Choroid plexus epithelial cell (primary cell): ENCODE measurements around the gene DDO.
A peak's percentile ranks its signal among the peaks of the same experiment; 100 is the strongest.

Experiments used
- DNase-seq: peaks from one replicate; pipeline ENCODE4 v3.0.0-alpha.2; 2010; ENCODE audit warnings: low read depth
- H3K4me3 ChIP-seq: 2 replicates; pipeline ENCODE4 v1.5.1; 2011; ENCODE audit warnings: low read depth, mild to moderate bottlenecking, control low read depth, low read length, moderate library complexity
- TF ChIP-seq, protein P1 (sequence below): conservative IDR thresholded peaks from 2 replicates; pipeline ENCODE4 v1.5.1; 2011; ENCODE audit warnings: low read depth, mild to moderate bottlenecking, control low read depth, inconsistent platforms, low read length, moderate library complexity

Gene DDO

DNA sequence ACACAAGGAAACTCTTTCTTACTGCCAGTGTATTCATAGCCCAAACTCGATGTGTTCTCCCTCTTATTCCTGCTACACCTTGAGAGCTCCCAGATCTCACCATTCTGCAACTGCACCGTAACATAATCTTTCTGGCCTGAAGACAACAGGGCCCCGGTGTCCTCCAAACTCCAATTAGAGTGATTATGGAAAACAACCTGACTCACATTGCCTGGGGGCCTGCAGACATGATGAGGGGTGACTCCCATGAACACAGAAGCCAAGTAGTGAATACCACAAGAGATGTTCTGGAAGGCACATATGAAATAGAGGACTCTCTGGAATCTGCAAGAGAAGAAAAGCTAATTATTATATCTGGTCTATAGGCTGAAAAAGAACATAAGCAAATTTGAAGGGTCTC, 41.3 kb upstream of the DDO start:
- no peak for DNase-seq
- no peak overlapping the region for H3K4me3 ChIP-seq
- TF ChIP-seq, protein P1, sequence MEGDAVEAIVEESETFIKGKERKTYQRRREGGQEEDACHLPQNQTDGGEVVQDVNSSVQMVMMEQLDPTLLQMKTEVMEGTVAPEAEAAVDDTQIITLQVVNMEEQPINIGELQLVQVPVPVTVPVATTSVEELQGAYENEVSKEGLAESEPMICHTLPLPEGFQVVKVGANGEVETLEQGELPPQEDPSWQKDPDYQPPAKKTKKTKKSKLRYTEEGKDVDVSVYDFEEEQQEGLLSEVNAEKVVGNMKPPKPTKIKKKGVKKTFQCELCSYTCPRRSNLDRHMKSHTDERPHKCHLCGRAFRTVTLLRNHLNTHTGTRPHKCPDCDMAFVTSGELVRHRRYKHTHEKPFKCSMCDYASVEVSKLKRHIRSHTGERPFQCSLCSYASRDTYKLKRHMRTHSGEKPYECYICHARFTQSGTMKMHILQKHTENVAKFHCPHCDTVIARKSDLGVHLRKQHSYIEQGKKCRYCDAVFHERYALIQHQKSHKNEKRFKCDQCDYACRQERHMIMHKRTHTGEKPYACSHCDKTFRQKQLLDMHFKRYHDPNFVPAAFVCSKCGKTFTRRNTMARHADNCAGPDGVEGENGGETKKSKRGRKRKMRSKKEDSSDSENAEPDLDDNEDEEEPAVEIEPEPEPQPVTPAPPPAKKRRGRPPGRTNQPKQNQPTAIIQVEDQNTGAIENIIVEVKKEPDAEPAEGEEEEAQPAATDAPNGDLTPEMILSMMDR: no peak

- no peak overlapping the region for H3K4me3 ChIP-seq
- peak; percentile 4 for DNase-seq
- TF ChIP-seq, protein P1: no peak
Observed at GRCh38 chr6:110449541-110449895, 34.1 kb upstream of the DDO start.

DNA sequence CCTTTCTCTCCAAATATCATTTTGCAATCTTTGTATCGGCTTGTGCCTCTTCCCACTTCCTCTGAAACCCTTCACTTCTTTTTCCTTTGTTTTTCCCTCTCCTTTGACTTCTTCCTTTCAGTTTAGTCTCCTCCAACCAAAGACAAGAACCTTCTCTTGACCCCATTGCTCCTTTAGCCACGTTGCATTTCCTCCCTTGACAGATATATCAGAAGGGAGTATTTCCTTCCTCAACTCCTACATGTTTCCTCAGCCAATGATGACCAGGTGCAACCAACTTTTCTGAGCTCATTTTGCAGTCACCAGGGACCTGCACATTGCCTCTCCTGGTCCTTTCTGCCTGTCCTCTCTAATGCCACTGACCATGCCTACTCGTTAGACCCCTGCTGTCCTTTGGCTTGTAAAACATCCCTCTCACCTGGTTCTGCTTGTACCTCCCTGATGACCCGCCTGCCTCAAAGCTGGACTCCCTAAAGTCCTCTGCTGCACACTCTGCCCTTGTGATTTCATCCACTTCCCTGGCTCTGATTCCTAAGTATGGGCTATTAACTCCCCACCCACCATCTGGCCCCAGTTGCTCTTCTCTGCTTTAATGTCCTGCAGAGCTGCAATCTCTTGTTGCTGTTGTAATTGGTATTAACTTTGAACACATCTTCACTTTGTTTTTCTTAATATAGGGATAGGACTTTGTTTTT, 33.6 kb upstream of the DDO start:
- DNase-seq: no peak
- TF ChIP-seq, protein P1: no peak
- no peak overlapping the region for H3K4me3 ChIP-seq

GRCh38 chr6:110447761-110448160, 32.4 kb upstream of the DDO start:
- TF ChIP-seq, protein P1: no peak
- no peak overlapping the region for H3K4me3 ChIP-seq
- no peak for DNase-seq

DNA sequence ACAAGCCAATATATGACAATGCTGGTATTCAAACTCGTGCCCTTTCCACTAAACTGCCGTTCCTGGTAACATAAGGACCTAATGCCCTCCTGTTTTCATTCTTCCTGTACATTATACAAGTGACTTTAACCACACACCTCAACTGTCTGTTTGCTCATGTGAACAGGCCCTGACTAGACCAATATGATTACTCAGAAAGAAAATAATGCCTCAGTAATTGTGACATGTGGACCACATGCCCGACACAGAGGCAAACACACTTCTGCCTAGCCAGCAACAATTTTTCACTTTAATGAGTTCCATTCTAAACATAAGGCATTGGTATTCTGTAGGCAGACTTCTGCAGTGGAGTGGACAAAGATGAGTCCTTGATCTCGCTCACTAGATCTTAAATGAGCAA, 31.0 kb upstream of the DDO start:
- DNase-seq: no peak
- TF ChIP-seq, protein P1: no peak
- H3K4me3 ChIP-seq: no peak overlapping the region

DNA sequence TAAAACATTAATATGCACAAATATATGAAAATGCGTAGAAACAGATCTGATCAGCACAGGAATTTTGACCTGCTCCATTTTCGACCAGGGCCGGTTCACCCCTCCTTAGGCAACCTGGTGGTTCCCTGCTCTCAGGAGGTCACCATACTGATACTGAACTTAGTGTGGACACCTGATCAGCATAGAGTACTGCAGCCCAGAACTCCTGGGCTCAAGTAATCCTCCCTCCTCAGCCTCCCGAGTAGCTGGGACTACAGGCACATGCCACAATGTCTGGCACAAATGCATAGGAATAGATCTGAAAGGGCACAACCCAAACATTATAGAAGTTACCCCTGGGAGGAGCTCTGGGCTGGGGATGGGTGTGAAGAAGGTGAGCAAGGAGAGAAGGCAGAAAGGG, 24.7 kb upstream of the DDO start:
- H3K4me3 ChIP-seq: no peak overlapping the region
- TF ChIP-seq, protein P1: no peak
- no peak for DNase-seq

- H3K4me3 ChIP-seq: no peak overlapping the region
- DNase-seq: no peak
- TF ChIP-seq, protein P1: no peak
Observed at GRCh38 chr6:110439356-110439755, 24.0 kb upstream of the DDO start.
